Thymus (tissue), 11 donors: ENCODE data around the gene ASAP2. TPM values are rescaled to one million over a fixed set of nuclear protein-coding genes. Genes with fewer than 3 reads are reported as not detected.

Source experiments
- DNase-seq, 9 donors: peaks; one replicate each; pipeline ENCODE4 v3.0.0-alpha.2; 2013; ENCODE audit warnings: low spot score in 9 of 9, low read depth in 6 of 9, missing footprints in 1 of 9
- H3K27ac ChIP-seq, 2 donors: one replicate each; pipeline ENCODE4 v1.5.1; 2013; ENCODE audit warnings: control low read depth in 1 of 2, low read depth in 1 of 2, low read length in 1 of 2, mild to moderate bottlenecking in 1 of 2, moderate library complexity in 1 of 2
- H3K27me3 ChIP-seq, 2 donors: one replicate each; pipeline ENCODE4 v1.5.1; 2013; ENCODE audit warnings: low read length in 1 of 2; ENCODE audit not compliant: control insufficient read depth in 2 of 2, insufficient read depth in 1 of 2
- H3K36me3 ChIP-seq, 2 donors: one replicate each; pipeline ENCODE4 v1.5.1; 2013; ENCODE audit warnings: low read length in 1 of 2, mild to moderate bottlenecking in 1 of 2, moderate library complexity in 1 of 2; ENCODE audit not compliant: control insufficient read depth in 2 of 2, insufficient read depth in 2 of 2
- H3K4me1 ChIP-seq, 2 donors: one replicate each; pipeline ENCODE4 v1.5.1; 2013; ENCODE audit warnings: low read length in 2 of 2; ENCODE audit not compliant: control insufficient read depth in 2 of 2, insufficient read depth in 2 of 2
- H3K4me3 ChIP-seq, 2 donors: one replicate each; pipeline ENCODE4 v1.5.1; 2013; ENCODE audit warnings: low read length in 2 of 2, control low read depth in 1 of 2, mild to moderate bottlenecking in 1 of 2
- H3K9me3 ChIP-seq, 2 donors: one replicate each; pipeline ENCODE4 v1.5.1; 2013; ENCODE audit warnings: low read length in 1 of 2, mild to moderate bottlenecking in 1 of 2; ENCODE audit not compliant: control insufficient read depth in 2 of 2, insufficient read depth in 1 of 2
- WGBS: extraction: QIAGEN DNeasy Blood & Tissue Kit; methylation state at CpG from one replicate; pipeline ENCODE4 v1.1.7; 2013; 5-methylcytosine and 5-hydroxymethylcytosine counted together
- polyA plus RNA-seq: library from polyadenylated mRNA; stranded (reverse); fragments of 200-250 nt; gene quantifications from one replicate; pipeline ENCODE4 v1.2.3, GENCODE V29; 2013
- total RNA-seq: library from RNA; stranded (reverse); fragments of 120-200 nt; gene quantifications from one replicate; pipeline ENCODE4 v1.2.4, GENCODE V29; 2013
- donor health status: healthy.

The ASAP2 gene
- total and polyA plus RNA-seq, 2 donors: 3.3 to 6.7 TPM

DNA sequence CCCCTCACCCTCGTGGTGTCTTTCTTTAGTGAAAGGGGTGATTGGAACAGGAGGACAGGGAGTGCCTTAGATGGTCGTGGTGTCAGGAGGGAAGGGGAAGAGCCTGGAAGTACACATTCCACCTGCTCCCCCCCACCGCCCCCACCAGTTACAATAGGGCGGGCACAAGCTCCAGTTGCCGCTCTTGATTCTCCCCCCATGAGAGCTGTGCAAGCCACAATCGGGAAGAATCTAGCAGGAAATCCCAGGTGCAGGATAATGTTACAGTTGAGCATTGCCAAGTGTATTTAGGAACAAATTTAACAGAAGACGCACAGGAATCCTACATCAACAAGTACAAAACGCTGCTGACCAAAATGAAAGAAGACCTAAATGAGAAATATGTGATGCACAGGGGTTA, 73.6 kb downstream of the ASAP2 start:
- H3K36me3 ChIP-seq: no peaks in the 10 kb centered on the region
- H3K9me3 ChIP-seq: no peaks in the 10 kb centered on the region
- no peak overlapping the region for H3K27ac ChIP-seq
- H3K4me1 ChIP-seq: no peaks in the 10 kb centered on the region
- no peak for DNase-seq
- H3K4me3 ChIP-seq: no peak overlapping the region
- WGBS: 86% methylated on average over 8 of the region's 8 CpGs
- H3K27me3 ChIP-seq: no peaks in the 10 kb centered on the region

- Histone ChIP-seq H3K4me1 (no peaks in the 10 kb centered on the region), H3K27me3 (no peaks in the 10 kb centered on the region), H3K4me3 (no peak overlapping the region), H3K36me3 (no peaks in the 10 kb centered on the region), H3K27ac (no peak overlapping the region), H3K9me3 (no peaks in the 10 kb centered on the region)
- WGBS: 96% methylated on average over 7 of the region's 7 CpGs
- no peak for DNase-seq
Observed at GRCh38 chr2:9281145-9281544, 74.5 kb downstream of the ASAP2 start.

DNA sequence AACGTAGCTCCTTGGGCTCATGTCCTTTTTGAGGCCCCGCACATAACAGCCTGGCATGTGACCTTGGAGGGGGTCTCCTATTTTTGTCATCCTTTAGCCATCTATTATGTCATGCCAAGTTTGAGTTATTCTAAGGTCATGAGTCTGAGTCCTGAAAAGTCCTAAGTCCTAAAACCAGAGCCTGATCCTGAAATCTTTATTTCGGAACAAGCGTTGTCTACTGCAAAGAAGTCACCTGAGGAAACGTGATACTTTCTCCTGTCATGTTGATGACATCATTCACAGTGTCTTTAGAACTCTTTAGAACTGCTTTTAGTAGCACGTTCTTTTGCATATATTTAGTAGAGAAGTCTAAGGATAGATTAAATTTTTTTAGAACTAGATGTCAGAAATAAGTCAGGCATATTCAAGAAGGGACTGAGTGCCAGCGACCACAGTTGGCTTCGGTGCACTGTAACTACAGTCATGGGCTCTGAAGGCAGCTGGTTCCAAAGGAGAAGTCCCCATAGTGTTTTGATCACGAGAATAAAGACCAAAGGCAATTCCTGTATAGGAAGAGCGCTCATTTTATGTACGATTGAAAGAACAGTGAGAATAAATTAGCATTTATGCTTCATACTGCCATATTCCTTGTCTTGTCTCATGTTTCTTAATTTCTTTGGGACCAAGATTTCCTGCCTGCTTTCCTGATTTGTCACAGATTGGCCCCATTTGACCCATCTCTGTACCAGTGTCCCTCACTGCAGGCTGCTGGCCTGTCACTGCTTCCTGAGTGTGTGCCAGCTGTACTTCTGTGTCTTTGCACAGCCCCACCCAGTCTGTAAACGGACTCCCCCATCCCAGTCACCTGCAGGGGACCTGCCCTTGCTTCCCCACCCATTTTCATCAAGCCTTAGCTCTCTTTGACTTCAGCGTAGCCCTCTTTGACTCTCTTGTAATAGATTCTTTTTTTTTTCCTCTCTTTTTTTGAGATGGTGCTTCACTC, 75.8 kb downstream of the ASAP2 start:
- H3K27me3 ChIP-seq: no peaks in the 10 kb centered on the region
- 95% methylated on average over 13 of the region's 13 CpGs for WGBS
- no peak overlapping the region for H3K4me3 ChIP-seq
- no peaks in the 10 kb centered on the region for H3K9me3 ChIP-seq
- H3K27ac ChIP-seq: no peak overlapping the region
- H3K36me3 ChIP-seq: no peaks in the 10 kb centered on the region
- no peak for DNase-seq
- H3K4me1 ChIP-seq: no peaks in the 10 kb centered on the region

GRCh38 chr2:9284521-9285297, 78.1 kb downstream of the ASAP2 start:
- Histone ChIP-seq H3K4me3 (no peak overlapping the region), H3K36me3 (no peaks in the 10 kb centered on the region), H3K9me3 (no peaks in the 10 kb centered on the region), H3K27ac (no peak overlapping the region), H3K4me1 (no peaks in the 10 kb centered on the region), H3K27me3 (no peaks in the 10 kb centered on the region)
- 95% methylated on average over 6 of the region's 6 CpGs for WGBS
- DNase-seq: no peak

GRCh38 chr2:9285385-9285920, 78.8 kb downstream of the ASAP2 start:
- H3K27me3 ChIP-seq: no peaks in the 10 kb centered on the region
- no peaks in the 10 kb centered on the region for H3K9me3 ChIP-seq
- 81% methylated on average over 2 of the region's 2 CpGs for WGBS
- no peaks in the 10 kb centered on the region for H3K4me1 ChIP-seq
- no peak overlapping the region for H3K27ac ChIP-seq
- H3K36me3 ChIP-seq: no peaks in the 10 kb centered on the region
- no peak for DNase-seq
- H3K4me3 ChIP-seq: no peak overlapping the region

DNA sequence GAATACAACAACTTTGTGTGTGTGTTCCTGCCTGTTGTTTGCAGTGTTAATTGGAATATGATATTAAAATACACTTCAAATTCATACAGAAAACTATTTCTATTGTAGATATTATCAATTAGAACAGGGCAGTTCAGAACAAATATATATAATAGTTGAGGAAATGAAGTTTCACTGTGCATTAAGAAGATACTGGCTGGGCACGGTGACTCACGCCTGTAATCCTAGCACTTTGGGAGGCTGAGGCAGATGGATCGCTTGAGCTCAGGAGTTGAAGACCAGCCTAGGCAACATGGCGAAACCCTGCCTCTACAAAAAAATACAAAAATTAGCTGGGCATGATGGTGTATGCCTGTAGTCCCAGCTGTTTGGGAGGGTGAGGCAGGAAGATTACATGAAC, 79.3 kb downstream of the ASAP2 start:
- Histone ChIP-seq H3K9me3 (no peaks in the 10 kb centered on the region), H3K27me3 (no peaks in the 10 kb centered on the region), H3K4me1 (no peaks in the 10 kb centered on the region), H3K4me3 (no peak overlapping the region), H3K36me3 (no peaks in the 10 kb centered on the region), H3K27ac (no peak overlapping the region)
- WGBS: 96% methylated on average over 4 of the region's 4 CpGs
- no peak for DNase-seq

GRCh38 chr2:9286554-9287399, 80.2 kb downstream of the ASAP2 start:
- Histone ChIP-seq H3K9me3 (no peaks in the 10 kb centered on the region), H3K36me3 (no peaks in the 10 kb centered on the region), H3K4me3 (no peak overlapping the region), H3K27ac (no peak overlapping the region), H3K27me3 (no peaks in the 10 kb centered on the region), H3K4me1 (no peaks in the 10 kb centered on the region)
- 95% methylated on average over 12 of the region's 12 CpGs for WGBS
- DNase-seq: no peak

- Histone ChIP-seq H3K27ac (no peak overlapping the region), H3K36me3 (no peaks in the 10 kb centered on the region), H3K9me3 (no peaks in the 10 kb centered on the region), H3K4me1 (no peaks in the 10 kb centered on the region), H3K27me3 (no peaks in the 10 kb centered on the region), H3K4me3 (no peak overlapping the region)
- WGBS: 97% methylated on average over 15 of the region's 15 CpGs
- DNase-seq: no peak
Observed at GRCh38 chr2:9287400-9288045, 80.9 kb downstream of the ASAP2 start.
